Measurements from ENCODE around the gene CAMK4. TPM values are rescaled to one million over a fixed set of nuclear protein-coding genes. Genes with fewer than 3 reads are reported as not detected.
"Not testable (repeated sequence)": the region's sequence is repeated elsewhere in the genome, so short reads cannot be mapped to it uniquely, and the experiment has no call there.

Gene CAMK4
- polyA plus RNA-seq, 1 donor (not counting 4 experiments of a cell fraction or from before 2014, with no cell fraction given), result 0.45 TPM

GRCh38 chr5:111255169-111255568 lies 31.0 kb downstream of the CAMK4 start:
- dilution Hi-C loops (cut with MboI; ENCODE audit: extremely low pct_ligation_motif_present, low sequenced_read_pairs), result no loop called here
- Histone ChIP-seq H3K27me3 (ENCODE audit: control insufficient read depth, extremely low read depth, insufficient read depth, low read length) (no peaks in the 10 kb centered on the region), H3K36me3 (ENCODE audit: control insufficient read depth in 2 of 2, extremely low read depth in 1 of 2, insufficient read depth in 2 of 2, low read length in 2 of 2) (no peaks in the 10 kb centered on the region), H3K4me2 (ENCODE audit: control insufficient read depth, extremely low read depth, insufficient read depth, low read depth, low read length) (no peak overlapping the region), H3K9me3 (ENCODE audit: control insufficient read depth, low read depth, low read length) (no peaks in the 10 kb centered on the region), H3K9ac (ENCODE audit: control insufficient read depth, extremely low read depth, insufficient read depth, low read length) (no peak overlapping the region), H3K27ac (ENCODE audit: control insufficient read depth, insufficient read depth, low read length) (no peak overlapping the region), H3K4me3 (ENCODE audit: control insufficient read depth in 2 of 3, extremely low read depth in 1 of 3, insufficient read depth in 2 of 3, low read depth in 1 of 3, low read length in 3 of 3) (no peak overlapping the region), H4K20me1 (ENCODE audit: control insufficient read depth, extremely low read depth, insufficient read depth, low read length) (no peaks in the 10 kb centered on the region), H3K4me1 (ENCODE audit: control insufficient read depth, extremely low read depth, insufficient read depth, low read length) (peaks cover 4% of the 10 kb centered on the region), H3K79me2 (ENCODE audit: control insufficient read depth, insufficient read depth, low read length) (no peaks in the 10 kb centered on the region), H3K9me1 (ENCODE audit: control insufficient read depth, extremely low read depth, insufficient read depth, low read length) (no peaks in the 10 kb centered on the region), H2AFZ (ENCODE audit: control insufficient read depth, low read length) (no peak overlapping the region)
- TF ChIP-seq EZH2 (IDR thresholded peaks at IDR 0.05; ENCODE audit: low read length) (no peak), CTCF (optimal IDR thresholded peaks at IDR 0.05 in 1 of 3, IDR thresholded peaks at IDR 0.05 in 1 of 3, conservative IDR thresholded peaks at IDR 0.05 in 1 of 3; ENCODE audit: extremely low read depth in 1 of 3, insufficient read depth in 2 of 3, low read length in 3 of 3) (no peak)
- DNase-seq (ENCODE audit: low read depth, low spot score) (no peak), FAIRE-seq (no peak)

- no peak for FAIRE-seq
- dilution Hi-C loops (cut with MboI; ENCODE audit: extremely low pct_ligation_motif_present, low sequenced_read_pairs), result no loop called here
- Histone ChIP-seq H2AFZ (ENCODE audit: control insufficient read depth, low read length) (no peak overlapping the region), H3K4me3 (ENCODE audit: control insufficient read depth in 2 of 3, extremely low read depth in 1 of 3, insufficient read depth in 2 of 3, low read depth in 1 of 3, low read length in 3 of 3) (no peak overlapping the region), H3K9me1 (ENCODE audit: control insufficient read depth, extremely low read depth, insufficient read depth, low read length) (no peaks in the 10 kb centered on the region), H3K9me3 (ENCODE audit: control insufficient read depth, low read depth, low read length) (no peaks in the 10 kb centered on the region), H3K4me2 (ENCODE audit: control insufficient read depth, extremely low read depth, insufficient read depth, low read depth, low read length) (no peak overlapping the region), H3K79me2 (ENCODE audit: control insufficient read depth, insufficient read depth, low read length) (no peaks in the 10 kb centered on the region), H3K4me1 (ENCODE audit: control insufficient read depth, extremely low read depth, insufficient read depth, low read length) (peaks cover 4% of the 10 kb centered on the region), H3K9ac (ENCODE audit: control insufficient read depth, extremely low read depth, insufficient read depth, low read length) (no peak overlapping the region), H3K36me3 (ENCODE audit: control insufficient read depth in 2 of 2, extremely low read depth in 1 of 2, insufficient read depth in 2 of 2, low read length in 2 of 2) (no peaks in the 10 kb centered on the region), H3K27me3 (ENCODE audit: control insufficient read depth, extremely low read depth, insufficient read depth, low read length) (no peaks in the 10 kb centered on the region), H4K20me1 (ENCODE audit: control insufficient read depth, extremely low read depth, insufficient read depth, low read length) (no peaks in the 10 kb centered on the region), H3K27ac (ENCODE audit: control insufficient read depth, insufficient read depth, low read length) (no peak overlapping the region)
- TF ChIP-seq CTCF (optimal IDR thresholded peaks at IDR 0.05 in 1 of 3, IDR thresholded peaks at IDR 0.05 in 1 of 3, conservative IDR thresholded peaks at IDR 0.05 in 1 of 3; ENCODE audit: extremely low read depth in 1 of 3, insufficient read depth in 2 of 3, low read length in 3 of 3) (no peak), EZH2 (IDR thresholded peaks at IDR 0.05; ENCODE audit: low read length) (no peak)
- no peak for DNase-seq (ENCODE audit: low read depth, low spot score)
These were observed 31.9 kb downstream of the CAMK4 start for GRCh38 chr5:111256128-111256527.

- H3K79me2 ChIP-seq (ENCODE audit: control insufficient read depth, insufficient read depth, low read length); H3K27me3 ChIP-seq (ENCODE audit: control insufficient read depth, extremely low read depth, insufficient read depth, low read length); H3K27ac ChIP-seq (ENCODE audit: control insufficient read depth, insufficient read depth, low read length): not testable (repeated sequence)
These were observed 33.4 kb downstream of the CAMK4 start for GRCh38 chr5:111257610-111258009.

More at GRCh38 chr5:111257610-111258009, 33.4 kb downstream of the CAMK4 start:
- H4K20me1 ChIP-seq (ENCODE audit: control insufficient read depth, extremely low read depth, insufficient read depth, low read length); H3K9me1 ChIP-seq (ENCODE audit: control insufficient read depth, extremely low read depth, insufficient read depth, low read length); H3K36me3 ChIP-seq (ENCODE audit: control insufficient read depth in 2 of 2, extremely low read depth in 1 of 2, insufficient read depth in 2 of 2, low read length in 2 of 2); H3K4me2 ChIP-seq (ENCODE audit: control insufficient read depth, extremely low read depth, insufficient read depth, low read depth, low read length); H3K9me3 ChIP-seq (ENCODE audit: control insufficient read depth, low read depth, low read length); H3K4me3 ChIP-seq (ENCODE audit: control insufficient read depth in 2 of 3, extremely low read depth in 1 of 3, insufficient read depth in 2 of 3, low read depth in 1 of 3, low read length in 3 of 3); H2AFZ ChIP-seq (ENCODE audit: control insufficient read depth, low read length); FAIRE-seq; dilution Hi-C loops (cut with MboI; ENCODE audit: extremely low pct_ligation_motif_present, low sequenced_read_pairs); DNase-seq (ENCODE audit: low read depth, low spot score); H3K9ac ChIP-seq (ENCODE audit: control insufficient read depth, extremely low read depth, insufficient read depth, low read length): not testable (repeated sequence)
- H3K4me1 ChIP-seq (ENCODE audit: control insufficient read depth, extremely low read depth, insufficient read depth, low read length), result peaks cover 13% of the 10 kb centered on the region

Measured in keratinocyte (primary cell).